SK-N-SH treated with all-trans-retinoic acid at 6 μM for 48 hours (cell line): ENCODE data around the gene NMRK2.

Experiments used
- ATAC-seq: fragments of 200-7000 bp; cut with Tn5 transposase; 3 replicates; pipeline ENCODE4 v1.9.1; 2020; ENCODE audit warnings: mild to moderate bottlenecking, moderate library complexity
- ARNTL ChIP-seq: fragments of 450-650 bp; formaldehyde crosslinking; IDR thresholded peaks from 2 replicates; pipeline ENCODE4 v1.5.0; 2020; ENCODE audit warnings: low read depth, mild to moderate bottlenecking, moderate library complexity, borderline replicate concordance
- BACH2 ChIP-seq: fragments of 250-450 bp; sonication (Bioruptor Pico); IDR thresholded peaks from 2 replicates; pipeline ENCODE4 v1.9.0; 2021; ENCODE audit warnings: mild to moderate bottlenecking, borderline replicate concordance
- CSDC2 ChIP-seq: fragments of 250-450 bp; sonication (Bioruptor Pico); IDR thresholded peaks from 2 replicates; pipeline ENCODE4 v1.5.0; 2020; ENCODE audit warnings: mild to moderate bottlenecking, moderate library complexity
- ESRRG ChIP-seq: fragments of 250-450 bp; sonication (Bioruptor Pico); IDR thresholded peaks from 2 replicates; pipeline ENCODE4 v1.6.1; 2021; ENCODE audit warnings: mild to moderate bottlenecking
- GLIS3 ChIP-seq: fragments of 250-450 bp; sonication (Bioruptor Pico); IDR thresholded peaks from 2 replicates; pipeline ENCODE4 v1.5.0; 2020; ENCODE audit warnings: mild to moderate bottlenecking, moderate library complexity
- ISL1 ChIP-seq: fragments of 250-450 bp; sonication (Bioruptor Pico); IDR thresholded peaks from 2 replicates; pipeline ENCODE4 v2.1.2; 2022; ENCODE audit warnings: mild to moderate bottlenecking, moderate library complexity
- OSR1 ChIP-seq: fragments of 250-450 bp; sonication (Bioruptor Pico); IDR thresholded peaks from 2 replicates; pipeline ENCODE4 v1.8.0; 2022; ENCODE audit warnings: moderate library complexity, mild to moderate bottlenecking, inconsistent platforms
- PATZ1 ChIP-seq: fragments of 250-450 bp; sonication (Bioruptor Pico); IDR thresholded peaks from 2 replicates; pipeline ENCODE4 v1.8.0; 2020; ENCODE audit warnings: mild to moderate bottlenecking, moderate library complexity, borderline replicate concordance
- RARB ChIP-seq: fragments of 250-450 bp; sonication (Bioruptor Pico); IDR thresholded peaks from 2 replicates; pipeline ENCODE4 v1.8.0; 2021; ENCODE audit warnings: mild to moderate bottlenecking, moderate library complexity
- SNAI2 ChIP-seq: fragments of 250-450 bp; sonication (Bioruptor Pico); IDR thresholded peaks from 2 replicates; pipeline ENCODE4 v1.5.0; 2020; ENCODE audit warnings: mild to moderate bottlenecking, moderate library complexity
- TCF4 ChIP-seq: fragments of 250-450 bp; sonication (Bioruptor Pico); IDR thresholded peaks from 2 replicates; pipeline ENCODE4 v1.8.0; 2021; ENCODE audit warnings: mild to moderate bottlenecking, moderate library complexity, borderline replicate concordance
- TOX ChIP-seq: fragments of 250-450 bp; sonication (Bioruptor Pico); IDR thresholded peaks from 2 replicates; pipeline ENCODE4 v1.8.0; 2021; ENCODE audit warnings: mild to moderate bottlenecking, moderate library complexity, borderline replicate concordance
- ZC3H10 ChIP-seq: fragments of 250-450 bp; sonication (Bioruptor Pico); IDR thresholded peaks from 2 replicates; pipeline ENCODE4 v1.5.1; 2021; ENCODE audit warnings: mild to moderate bottlenecking, moderate library complexity
- ZFP3 ChIP-seq: fragments of 250-450 bp; sonication (Bioruptor Pico); IDR thresholded peaks from 2 replicates; pipeline ENCODE4 v1.5.0; 2020; ENCODE audit warnings: mild to moderate bottlenecking, moderate library complexity
- ZFP30 ChIP-seq: fragments of 450-650 bp; formaldehyde crosslinking; IDR thresholded peaks from 2 replicates; pipeline ENCODE4 v1.5.0; 2022; ENCODE audit warnings: mild to moderate bottlenecking, moderate library complexity
- ZNF565 ChIP-seq: fragments of 450-650 bp; formaldehyde crosslinking; conservative IDR thresholded peaks from 2 replicates; pipeline ENCODE4 v1.5.0; 2020; ENCODE audit warnings: low read depth, mild to moderate bottlenecking, moderate library complexity
- ZNF70 ChIP-seq: fragments of 450-650 bp; formaldehyde crosslinking; IDR thresholded peaks from 2 replicates; pipeline ENCODE4 v1.5.0; 2020; ENCODE audit warnings: mild to moderate bottlenecking, moderate library complexity
- ZNF8 ChIP-seq: fragments of 450-650 bp; formaldehyde crosslinking; IDR thresholded peaks from 2 replicates; pipeline ENCODE4 v1.5.0; 2020; ENCODE audit warnings: mild to moderate bottlenecking, moderate library complexity
- TF ChIP-seq, protein P1 (sequence below): fragments of 250-450 bp; sonication (Bioruptor Pico); IDR thresholded peaks from 2 replicates; pipeline ENCODE4 v1.5.0; 2020; ENCODE audit warnings: mild to moderate bottlenecking, moderate library complexity
- TF ChIP-seq, protein P2 (sequence below): fragments of 250-450 bp; sonication (Bioruptor Pico); IDR thresholded peaks from 2 replicates; pipeline ENCODE4 v1.8.0; 2021; ENCODE audit warnings: low read depth, mild to moderate bottlenecking, moderate library complexity, borderline replicate concordance

The NMRK2 gene

DNA sequence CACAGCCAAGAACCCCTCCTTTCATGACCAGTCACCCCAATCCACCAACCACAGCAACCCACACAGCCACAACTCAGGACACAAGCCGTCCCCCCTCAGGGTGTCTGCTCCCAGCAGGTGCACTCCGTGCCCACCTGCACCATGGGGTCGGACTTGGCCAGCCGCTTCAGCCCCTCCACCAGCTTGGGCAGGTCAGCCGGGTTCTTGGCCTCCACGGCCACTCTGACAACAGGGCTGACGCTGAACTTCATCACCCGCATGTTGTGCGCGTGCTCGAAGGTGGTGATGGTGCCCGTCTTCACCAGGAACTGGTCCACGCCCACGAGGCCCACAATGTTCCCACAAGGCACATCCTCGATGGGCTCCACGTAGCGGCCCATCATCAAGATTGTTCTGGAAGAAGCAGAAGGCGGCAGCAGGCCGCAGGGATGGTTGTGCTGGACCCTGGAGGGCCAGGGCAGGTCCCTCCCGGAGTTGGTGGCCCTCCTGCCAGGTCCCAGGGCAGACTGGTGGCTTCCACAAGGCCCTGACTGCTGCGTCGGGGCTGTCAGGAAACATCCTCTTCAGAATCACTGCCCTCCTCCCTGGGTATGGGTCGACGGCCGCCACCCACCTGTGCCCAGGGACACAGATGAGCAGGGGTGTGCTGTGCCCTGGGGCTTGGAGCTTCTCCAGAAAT lies 46.9 kb downstream of the NMRK2 start:
- TF ChIP-seq ESRRG (CRISPR knock-in tag) (no peak), ZFP30 (no peak), OSR1 (CRISPR knock-in tag) (no peak), ISL1 (CRISPR knock-in tag) (no peak), TOX (CRISPR knock-in tag) (no peak), ZC3H10 (CRISPR knock-in tag) (no peak), RARB (CRISPR knock-in tag) (no peak), ZNF8 (no peak), BACH2 (CRISPR knock-in tag) (no peak), TCF4 (CRISPR knock-in tag) (no peak), GLIS3 (CRISPR knock-in tag) (no peak), SNAI2 (CRISPR knock-in tag) (no peak), ZNF70 (CRISPR knock-in tag) (no peak)
- TF ChIP-seq, protein P1, sequence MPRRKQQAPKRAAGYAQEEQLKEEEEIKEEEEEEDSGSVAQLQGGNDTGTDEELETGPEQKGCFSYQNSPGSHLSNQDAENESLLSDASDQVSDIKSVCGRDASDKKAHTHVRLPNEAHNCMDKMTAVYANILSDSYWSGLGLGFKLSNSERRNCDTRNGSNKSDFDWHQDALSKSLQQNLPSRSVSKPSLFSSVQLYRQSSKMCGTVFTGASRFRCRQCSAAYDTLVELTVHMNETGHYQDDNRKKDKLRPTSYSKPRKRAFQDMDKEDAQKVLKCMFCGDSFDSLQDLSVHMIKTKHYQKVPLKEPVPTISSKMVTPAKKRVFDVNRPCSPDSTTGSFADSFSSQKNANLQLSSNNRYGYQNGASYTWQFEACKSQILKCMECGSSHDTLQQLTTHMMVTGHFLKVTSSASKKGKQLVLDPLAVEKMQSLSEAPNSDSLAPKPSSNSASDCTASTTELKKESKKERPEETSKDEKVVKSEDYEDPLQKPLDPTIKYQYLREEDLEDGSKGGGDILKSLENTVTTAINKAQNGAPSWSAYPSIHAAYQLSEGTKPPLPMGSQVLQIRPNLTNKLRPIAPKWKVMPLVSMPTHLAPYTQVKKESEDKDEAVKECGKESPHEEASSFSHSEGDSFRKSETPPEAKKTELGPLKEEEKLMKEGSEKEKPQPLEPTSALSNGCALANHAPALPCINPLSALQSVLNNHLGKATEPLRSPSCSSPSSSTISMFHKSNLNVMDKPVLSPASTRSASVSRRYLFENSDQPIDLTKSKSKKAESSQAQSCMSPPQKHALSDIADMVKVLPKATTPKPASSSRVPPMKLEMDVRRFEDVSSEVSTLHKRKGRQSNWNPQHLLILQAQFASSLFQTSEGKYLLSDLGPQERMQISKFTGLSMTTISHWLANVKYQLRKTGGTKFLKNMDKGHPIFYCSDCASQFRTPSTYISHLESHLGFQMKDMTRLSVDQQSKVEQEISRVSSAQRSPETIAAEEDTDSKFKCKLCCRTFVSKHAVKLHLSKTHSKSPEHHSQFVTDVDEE (CRISPR knock-in tag), result no peak
- TF ChIP-seq, protein P2, sequence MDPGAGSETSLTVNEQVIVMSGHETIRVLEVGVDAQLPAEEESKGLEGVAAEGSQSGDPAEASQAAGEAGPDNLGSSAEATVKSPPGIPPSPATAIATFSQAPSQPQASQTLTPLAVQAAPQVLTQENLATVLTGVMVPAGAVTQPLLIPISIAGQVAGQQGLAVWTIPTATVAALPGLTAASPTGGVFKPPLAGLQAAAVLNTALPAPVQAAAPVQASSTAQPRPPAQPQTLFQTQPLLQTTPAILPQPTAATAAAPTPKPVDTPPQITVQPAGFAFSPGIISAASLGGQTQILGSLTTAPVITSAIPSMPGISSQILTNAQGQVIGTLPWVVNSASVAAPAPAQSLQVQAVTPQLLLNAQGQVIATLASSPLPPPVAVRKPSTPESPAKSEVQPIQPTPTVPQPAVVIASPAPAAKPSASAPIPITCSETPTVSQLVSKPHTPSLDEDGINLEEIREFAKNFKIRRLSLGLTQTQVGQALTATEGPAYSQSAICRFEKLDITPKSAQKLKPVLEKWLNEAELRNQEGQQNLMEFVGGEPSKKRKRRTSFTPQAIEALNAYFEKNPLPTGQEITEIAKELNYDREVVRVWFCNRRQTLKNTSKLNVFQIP (CRISPR knock-in tag), result no peak
- no peak for ATAC-seq

GRCh38 chr19:3980353-3981251 lies 47.7 kb downstream of the NMRK2 start:
- no peak for TF ChIP-seq ISL1 (CRISPR knock-in tag)
- no peak for TF ChIP-seq ZNF565 (CRISPR knock-in tag)
- TF ChIP-seq PATZ1, result no peak
- TF ChIP-seq ARNTL (CRISPR knock-in tag), result no peak
- TF ChIP-seq TCF4 (CRISPR knock-in tag), result no peak
- no peak for TF ChIP-seq ZFP3 (CRISPR knock-in tag)
- TF ChIP-seq, protein P2 (CRISPR knock-in tag), result no peak
- no peak for TF ChIP-seq ZNF70 (CRISPR knock-in tag)
- TF ChIP-seq CSDC2, result no peak

DNA sequence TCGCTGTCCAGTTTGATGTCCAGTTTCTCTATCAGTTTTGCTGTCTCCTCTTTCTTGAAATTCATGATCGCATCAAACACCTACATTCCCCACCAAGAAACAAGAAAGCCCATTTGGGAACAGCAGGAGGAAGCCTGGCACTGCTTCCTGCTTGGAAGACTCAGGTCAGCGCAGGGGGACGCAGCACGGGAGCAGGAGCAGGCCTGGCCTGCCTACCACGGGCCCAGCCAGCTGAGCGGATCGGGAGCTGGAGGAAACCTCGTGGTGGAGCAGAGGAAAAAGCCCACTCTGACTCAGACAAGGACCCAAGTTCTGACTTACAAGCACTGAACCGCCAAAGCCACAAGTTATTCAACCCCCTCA lies 48.5 kb downstream of the NMRK2 start:
- no peak for ATAC-seq
- no peak for TF ChIP-seq TCF4 (CRISPR knock-in tag)
- no peak for TF ChIP-seq ZNF8
- TF ChIP-seq, all 23 proteins: peak for 0

More at GRCh38 chr19:3980353-3981251, 47.7 kb downstream of the NMRK2 start:
- ATAC-seq, result no peak
